ENCODE results near the gene NRGN. TPM values are rescaled to one million over a fixed set of nuclear protein-coding genes. Genes with fewer than 3 reads are reported as not detected.

NRGN gene
- total and polyA plus RNA-seq, 10 of the 15 experiments (the other 5 are each of a cell fraction or from before 2014, with no cell fraction given): 0.36 to 3.2 (median 1.1) TPM; not detected in 2

DNA sequence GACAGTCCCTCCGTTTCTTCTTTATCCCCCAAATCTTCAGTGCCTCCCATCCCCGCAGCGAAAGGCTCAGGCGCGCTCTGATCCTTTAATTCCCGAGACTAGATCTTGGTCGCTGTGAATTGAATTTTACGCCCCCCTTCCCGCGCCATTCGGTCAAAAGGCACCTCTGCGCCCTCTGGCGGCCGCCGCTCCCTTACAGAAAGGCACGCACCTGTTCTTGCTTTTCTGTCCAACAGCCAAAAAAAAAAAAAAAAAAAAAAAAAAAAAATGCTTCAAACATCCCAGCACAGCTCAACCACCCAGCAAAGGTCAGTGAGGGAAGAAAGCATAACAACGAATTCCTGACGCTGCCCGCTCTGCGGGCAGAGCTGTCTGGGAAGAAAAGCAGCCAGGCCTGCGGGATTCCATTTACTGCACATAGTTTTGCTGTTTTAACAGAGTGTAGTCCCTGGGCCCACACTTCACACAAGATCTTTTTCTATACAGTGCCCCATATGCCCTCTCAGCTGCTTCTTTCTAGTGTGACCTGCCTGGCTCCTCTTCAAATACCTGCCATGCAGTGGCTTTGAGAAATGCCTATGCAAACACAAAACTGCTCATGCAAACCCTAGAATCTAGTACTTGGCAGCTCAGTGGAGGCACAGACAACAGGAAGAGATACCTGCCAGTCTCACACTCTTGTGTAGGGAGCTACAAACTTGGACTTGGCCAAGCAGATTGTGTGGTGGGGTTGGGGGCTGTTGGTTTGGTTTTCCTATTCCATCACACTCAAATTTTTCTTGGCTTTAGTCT lies 23.6 kb downstream of the NRGN start (continued):
- TF ChIP-seq, protein P1, sequence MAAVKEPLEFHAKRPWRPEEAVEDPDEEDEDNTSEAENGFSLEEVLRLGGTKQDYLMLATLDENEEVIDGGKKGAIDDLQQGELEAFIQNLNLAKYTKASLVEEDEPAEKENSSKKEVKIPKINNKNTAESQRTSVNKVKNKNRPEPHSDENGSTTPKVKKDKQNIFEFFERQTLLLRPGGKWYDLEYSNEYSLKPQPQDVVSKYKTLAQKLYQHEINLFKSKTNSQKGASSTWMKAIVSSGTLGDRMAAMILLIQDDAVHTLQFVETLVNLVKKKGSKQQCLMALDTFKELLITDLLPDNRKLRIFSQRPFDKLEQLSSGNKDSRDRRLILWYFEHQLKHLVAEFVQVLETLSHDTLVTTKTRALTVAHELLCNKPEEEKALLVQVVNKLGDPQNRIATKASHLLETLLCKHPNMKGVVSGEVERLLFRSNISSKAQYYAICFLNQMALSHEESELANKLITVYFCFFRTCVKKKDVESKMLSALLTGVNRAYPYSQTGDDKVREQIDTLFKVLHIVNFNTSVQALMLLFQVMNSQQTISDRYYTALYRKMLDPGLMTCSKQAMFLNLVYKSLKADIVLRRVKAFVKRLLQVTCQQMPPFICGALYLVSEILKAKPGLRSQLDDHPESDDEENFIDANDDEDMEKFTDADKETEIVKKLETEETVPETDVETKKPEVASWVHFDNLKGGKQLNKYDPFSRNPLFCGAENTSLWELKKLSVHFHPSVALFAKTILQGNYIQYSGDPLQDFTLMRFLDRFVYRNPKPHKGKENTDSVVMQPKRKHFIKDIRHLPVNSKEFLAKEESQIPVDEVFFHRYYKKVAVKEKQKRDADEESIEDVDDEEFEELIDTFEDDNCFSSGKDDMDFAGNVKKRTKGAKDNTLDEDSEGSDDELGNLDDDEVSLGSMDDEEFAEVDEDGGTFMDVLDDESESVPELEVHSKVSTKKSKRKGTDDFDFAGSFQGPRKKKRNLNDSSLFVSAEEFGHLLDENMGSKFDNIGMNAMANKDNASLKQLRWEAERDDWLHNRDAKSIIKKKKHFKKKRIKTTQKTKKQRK (IDR thresholded peaks at IDR 0.05; ENCODE audit: low read depth, low read length): no peak
- peak; percentile 52 for TF ChIP-seq RAD21 (IDR thresholded peaks at IDR 0.05; ENCODE audit: insufficient read depth, low read depth, low read length)
- TF ChIP-seq RB1 (IDR thresholded peaks at IDR 0.05; ENCODE audit: borderline replicate concordance): peak; percentile 75; the same call in 1 of the 2 replicates
- peak; percentile 51; the same call in 1 of the 2 replicates for TF ChIP-seq MLLT1 (IDR thresholded peaks at IDR 0.05)
- no peak for TF ChIP-seq EZH2 (IDR thresholded peaks at IDR 0.05; ENCODE audit: borderline replicate concordance, control insufficient read depth, low read depth, low read length)
- no peak for TF ChIP-seq POLR2AphosphoS5 (IDR thresholded peaks at IDR 0.05; ENCODE audit: low read length)
- TF ChIP-seq STAT3 (IDR thresholded peaks at IDR 0.05; ENCODE audit: low read depth, low read length): no peak
- no peak for TF ChIP-seq ZNF217 (IDR thresholded peaks at IDR 0.05)

Measured in GM12878 (cell line).